IPS-20b (cell line): Measurements from ENCODE around the gene CDC42EP1.
"Not testable (repeated sequence)": the region's sequence is repeated elsewhere in the genome, so short reads cannot be mapped to it uniquely, and the experiment has no call there.

Experiments
- H3K27ac ChIP-seq: one replicate; pipeline ENCODE4 v1.5.1; 2013; ENCODE audit warnings: low read length
- H3K27me3 ChIP-seq: 2 replicates; pipeline ENCODE4 v1.6.1; 2013; ENCODE audit warnings: mild to moderate bottlenecking, low read length, inconsistent platforms; ENCODE audit not compliant: insufficient read depth
- H3K36me3 ChIP-seq: 2 replicates; pipeline ENCODE4 v1.6.1; 2013; ENCODE audit warnings: low read depth, mild to moderate bottlenecking, inconsistent platforms, low read length, moderate library complexity; ENCODE audit not compliant: insufficient read depth
- H3K4me1 ChIP-seq: 2 replicates; pipeline ENCODE4 v1.6.1; 2013; ENCODE audit warnings: mild to moderate bottlenecking, control low read depth, inconsistent platforms, low read length, moderate library complexity; ENCODE audit not compliant: insufficient read depth
- H3K4me3 ChIP-seq: 2 replicates; pipeline ENCODE4 v1.5.1; 2013; ENCODE audit warnings: mild to moderate bottlenecking, low read length, inconsistent platforms
- H3K9ac ChIP-seq: 2 replicates; pipeline ENCODE4 v1.6.1; 2013; ENCODE audit warnings: low read depth, mild to moderate bottlenecking, inconsistent platforms, low read length, moderate library complexity
- H3K9me3 ChIP-seq: 2 replicates; pipeline ENCODE4 v1.6.1; 2013; ENCODE audit warnings: mild to moderate bottlenecking, low read depth, low read length, inconsistent platforms; ENCODE audit not compliant: insufficient read depth

The CDC42EP1 gene

DNA sequence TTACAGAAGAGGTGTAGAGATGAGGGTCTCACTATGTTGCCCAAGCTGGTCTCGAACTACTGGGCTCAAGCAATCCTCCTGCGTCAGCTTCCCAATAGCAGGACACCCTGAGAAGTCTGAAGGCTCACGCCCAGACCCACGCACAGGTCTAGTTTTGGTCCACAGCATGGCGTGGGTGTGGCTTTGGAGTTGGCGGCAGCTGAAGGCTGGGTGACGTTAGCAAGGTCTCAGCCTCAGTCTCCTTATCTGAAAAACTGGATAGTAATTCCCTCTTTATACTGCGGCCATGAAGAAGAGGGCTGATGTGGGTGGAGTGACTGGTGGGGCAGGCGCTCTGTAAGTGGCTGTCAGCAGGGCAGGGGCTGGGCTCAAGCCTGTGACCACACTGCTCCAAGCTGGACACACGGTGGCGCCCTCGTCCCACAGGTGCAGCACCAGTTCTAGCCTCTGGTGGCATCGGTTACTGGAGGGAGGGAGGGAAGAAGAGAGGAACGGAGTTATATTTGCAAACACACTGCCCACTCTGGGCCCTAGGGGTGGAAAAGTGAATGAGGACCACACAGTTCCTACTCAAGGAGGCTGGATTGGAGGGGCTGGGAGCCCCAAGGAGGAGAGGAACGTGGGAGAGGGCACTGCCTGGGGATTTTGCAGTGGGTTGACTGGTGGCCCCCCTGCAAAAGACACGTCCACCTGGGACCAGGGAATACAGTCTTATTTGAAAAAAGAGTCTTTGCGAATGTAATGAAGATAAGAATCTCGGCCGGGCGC lies 21.5 kb upstream of the CDC42EP1 start:
- Histone ChIP-seq H3K36me3 (no peaks in the 10 kb centered on the region), H3K9ac (no peak overlapping the region), H3K4me3 (no peak overlapping the region), H3K27me3 (no peaks in the 10 kb centered on the region), H3K27ac (no peak overlapping the region), H3K9me3 (no peaks in the 10 kb centered on the region), H3K4me1 (peaks cover 3% of the 10 kb centered on the region)

GRCh38 chr22:37539790-37540189 lies 20.5 kb upstream of the CDC42EP1 start:
- H3K27ac ChIP-seq, H3K4me1 ChIP-seq, H3K4me3 ChIP-seq, H3K9ac ChIP-seq, H3K27me3 ChIP-seq, H3K36me3 ChIP-seq, H3K9me3 ChIP-seq: not testable (repeated sequence)

DNA sequence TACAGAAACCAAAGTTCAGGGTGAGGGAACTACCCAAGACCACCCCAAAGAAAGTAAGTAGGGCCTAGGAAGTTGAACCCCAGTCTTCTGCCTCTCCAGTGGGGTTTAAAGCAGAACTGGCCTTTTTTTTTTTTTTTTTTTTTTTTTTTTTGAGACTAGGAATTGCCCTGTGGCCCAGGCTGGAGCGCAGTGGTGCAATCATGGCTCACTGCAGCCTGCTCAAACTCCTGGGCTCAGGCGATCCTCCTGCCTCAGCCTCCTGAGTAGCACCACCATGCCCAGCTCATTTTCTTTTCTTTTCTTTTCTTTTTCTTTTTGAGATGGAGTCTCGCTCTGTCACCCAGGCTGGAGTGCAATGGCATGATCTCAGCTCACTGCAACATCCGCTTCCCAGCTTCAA lies 17.9 kb upstream of the CDC42EP1 start:
- H3K4me1 ChIP-seq, result peaks cover 12% of the 10 kb centered on the region
- H3K4me3 ChIP-seq, H3K27me3 ChIP-seq, H3K9ac ChIP-seq, H3K9me3 ChIP-seq, H3K27ac ChIP-seq, H3K36me3 ChIP-seq: not testable (repeated sequence)

GRCh38 chr22:37542959-37543358 lies 17.3 kb upstream of the CDC42EP1 start:
- Histone ChIP-seq H3K4me1 (peaks cover 12% of the 10 kb centered on the region), H3K27ac (no peak overlapping the region), H3K9ac (no peak overlapping the region), H3K27me3 (no peaks in the 10 kb centered on the region), H3K9me3 (no peaks in the 10 kb centered on the region), H3K4me3 (no peak overlapping the region), H3K36me3 (no peaks in the 10 kb centered on the region)

DNA sequence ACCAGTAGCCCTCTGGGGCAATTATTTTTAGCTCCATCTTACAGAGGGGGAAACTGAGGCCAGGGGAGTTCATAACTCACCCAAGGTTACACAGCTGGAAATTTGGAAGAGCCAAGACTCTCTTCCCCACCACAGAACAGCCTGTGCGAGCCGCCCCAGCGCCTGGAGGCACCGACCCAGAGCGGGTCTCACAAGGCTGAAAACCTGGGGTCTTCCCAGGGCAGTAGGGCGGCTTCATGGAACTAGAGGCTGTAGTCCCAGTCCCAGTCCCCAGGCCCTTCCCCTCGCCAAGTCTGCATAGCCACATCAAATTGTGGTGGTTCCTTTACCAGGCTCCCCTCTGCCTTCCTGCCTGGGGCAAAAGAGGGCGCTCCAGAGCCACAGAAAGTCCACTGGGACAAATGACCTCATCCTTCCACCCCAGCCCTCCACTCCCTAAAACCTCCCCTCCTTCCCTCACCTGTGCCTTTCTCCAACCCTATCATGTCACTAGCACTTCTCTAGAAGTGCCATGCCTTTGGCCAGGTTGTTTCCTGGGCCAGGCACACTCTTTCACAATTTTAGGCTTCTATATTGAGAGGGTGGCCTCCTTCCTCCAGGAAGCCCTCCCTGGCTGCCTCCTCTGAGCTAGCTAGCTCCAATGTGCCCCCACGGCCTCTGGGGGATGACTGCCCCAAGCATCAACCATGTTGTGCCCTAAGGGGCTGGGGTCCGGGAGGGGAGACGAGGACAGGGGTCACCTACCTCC lies 15.2 kb upstream of the CDC42EP1 start:
- H3K4me1 ChIP-seq, result peaks cover 12% of the 10 kb centered on the region
- H3K9me3 ChIP-seq, result no peaks in the 10 kb centered on the region
- no peaks in the 10 kb centered on the region for H3K36me3 ChIP-seq
- H3K9ac ChIP-seq, result peak overlapping the region; percentile 54; the same call in 1 of the 2 replicates
- peak overlapping the region; percentile 73 for H3K27ac ChIP-seq
- peak overlapping the region; percentile 60; the same call in 1 of the 2 replicates for H3K4me3 ChIP-seq
- H3K27me3 ChIP-seq, result no peaks in the 10 kb centered on the region

- Histone ChIP-seq H3K9ac (peak overlapping the region; percentile 54; the same call in 1 of the 2 replicates), H3K4me3 (peak overlapping the region; percentile 60; the same call in 1 of the 2 replicates), H3K4me1 (peaks cover 12% of the 10 kb centered on the region), H3K36me3 (no peaks in the 10 kb centered on the region), H3K9me3 (no peaks in the 10 kb centered on the region), H3K27ac (peak overlapping the region; percentile 73), H3K27me3 (no peaks in the 10 kb centered on the region)
These were observed 14.4 kb upstream of the CDC42EP1 start for GRCh38 chr22:37545703-37546436.

GRCh38 chr22:37546437-37547250 lies 13.6 kb upstream of the CDC42EP1 start:
- no peaks in the 10 kb centered on the region for H3K36me3 ChIP-seq
- no peaks in the 10 kb centered on the region for H3K9me3 ChIP-seq
- H3K4me3 ChIP-seq, result peak overlapping the region; percentile 60; the same call in 1 of the 2 replicates
- peaks cover 9% of the 10 kb centered on the region for H3K4me1 ChIP-seq
- peaks cover 7% of the 10 kb centered on the region; the same call in 1 of the 2 replicates for H3K27me3 ChIP-seq
- H3K27ac ChIP-seq, result peak overlapping the region; percentile 73
- peak overlapping the region; percentile 54; the same call in 1 of the 2 replicates for H3K9ac ChIP-seq

DNA sequence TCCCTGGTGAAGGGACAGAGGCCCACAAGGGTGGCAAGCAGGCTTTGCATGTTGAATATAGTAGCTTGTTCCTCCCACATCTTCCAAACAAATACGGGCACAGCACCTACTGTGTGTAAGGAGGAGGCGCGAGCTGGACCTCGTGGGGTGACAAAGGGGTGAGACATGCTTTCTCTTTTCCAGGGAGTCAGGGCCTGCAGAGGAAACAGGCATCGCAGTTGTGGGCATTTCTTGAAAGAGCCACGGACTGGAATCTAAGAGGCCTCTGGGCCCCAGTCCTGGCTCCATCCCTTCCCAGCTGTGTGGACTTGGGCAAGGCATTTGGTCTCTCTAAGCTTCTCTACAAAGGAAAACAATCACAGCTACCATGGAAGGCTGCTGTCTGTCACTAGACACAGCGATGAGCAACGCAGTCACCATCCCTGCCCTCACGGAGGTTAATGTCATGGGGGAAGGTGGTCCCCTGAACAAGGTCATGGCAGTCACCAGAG lies 13.0 kb upstream of the CDC42EP1 start:
- Histone ChIP-seq H3K4me3 (no peak overlapping the region), H3K9ac (peak overlapping the region; percentile 54; the same call in 1 of the 2 replicates), H3K4me1 (peaks cover 10% of the 10 kb centered on the region; the same call in 1 of the 2 replicates), H3K9me3 (no peaks in the 10 kb centered on the region), H3K36me3 (no peaks in the 10 kb centered on the region), H3K27me3 (peaks cover 7% of the 10 kb centered on the region; the same call in 1 of the 2 replicates), H3K27ac (no peak overlapping the region)

- H3K36me3 ChIP-seq, result no peaks in the 10 kb centered on the region
- peaks cover 16% of the 10 kb centered on the region for H3K4me1 ChIP-seq
- H3K4me3 ChIP-seq, result no peak overlapping the region
- no peak overlapping the region for H3K9ac ChIP-seq
- H3K27ac ChIP-seq, result no peak overlapping the region
- H3K27me3 ChIP-seq, result peaks cover 7% of the 10 kb centered on the region; the same call in 1 of the 2 replicates
- no peaks in the 10 kb centered on the region for H3K9me3 ChIP-seq
These were observed 10.6 kb upstream of the CDC42EP1 start for GRCh38 chr22:37549704-37550059.

GRCh38 chr22:37550921-37551320 lies 9.4 kb upstream of the CDC42EP1 start:
- H3K36me3 ChIP-seq, H3K27me3 ChIP-seq, H3K27ac ChIP-seq, H3K9me3 ChIP-seq, H3K4me1 ChIP-seq, H3K4me3 ChIP-seq, H3K9ac ChIP-seq: not testable (repeated sequence)

DNA sequence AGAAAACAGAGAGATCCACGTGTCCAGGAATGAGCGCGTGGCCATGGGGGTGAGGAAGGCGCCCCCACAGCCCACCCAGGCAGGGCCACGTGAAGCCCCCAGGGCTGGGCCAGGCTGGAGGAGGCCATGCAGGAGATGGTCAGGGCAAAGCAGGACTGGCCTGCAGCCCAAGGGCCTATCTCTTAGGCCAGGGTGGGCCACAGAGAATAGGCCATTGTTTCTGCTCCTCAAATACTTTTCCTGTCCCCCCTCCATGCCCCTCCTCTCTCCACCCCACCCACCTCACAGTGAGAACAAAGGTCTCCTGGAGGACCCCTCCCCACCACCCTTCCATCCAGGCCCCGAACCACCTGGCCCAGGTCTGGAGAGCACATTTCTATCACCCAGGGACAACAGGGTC lies 8.3 kb upstream of the CDC42EP1 start:
- Histone ChIP-seq H3K9me3 (no peaks in the 10 kb centered on the region), H3K9ac (no peak overlapping the region; the same call in 1 of the 2 replicates), H3K36me3 (no peaks in the 10 kb centered on the region), H3K4me1 (peaks cover 15% of the 10 kb centered on the region), H3K27ac (no peak overlapping the region), H3K4me3 (no peak overlapping the region), H3K27me3 (peaks cover 19% of the 10 kb centered on the region)
